ENCODE measurements around the gene JAK3. TPM values are rescaled to one million over a fixed set of nuclear protein-coding genes. Genes with fewer than 3 reads are reported as not detected.

JAK3 gene
- total RNA-seq, 1 experiment from 2014 or later: not detected

- Mint-ChIP-seq H3K27me3 (ENCODE audit: insufficient read depth, unreplicated experiment) (peaks cover 7% of the 10 kb centered on the region), H3K4me3 (ENCODE audit: unreplicated experiment) (no peak overlapping the region), H3K27ac (ENCODE audit: unreplicated experiment) (no peak overlapping the region), H3K36me3 (ENCODE audit: insufficient read depth, unreplicated experiment) (no peaks in the 10 kb centered on the region), H3K9me3 (ENCODE audit: unreplicated experiment) (no peaks in the 10 kb centered on the region), H3K4me1 (ENCODE audit: low read depth, unreplicated experiment) (peaks cover 6% of the 10 kb centered on the region)
- Histone ChIP-seq H3K36me3 (ENCODE audit: control insufficient read depth, insufficient read depth, low read length) (no peaks in the 10 kb centered on the region), H3K27me3 (replicated peaks; ENCODE audit: control insufficient read depth, insufficient read depth, low read length) (no peaks in the 10 kb centered on the region; the same call in 1 of the 2 replicates), H3K4me1 (no peaks in the 10 kb centered on the region), H3K9me3 (no peaks in the 10 kb centered on the region), H3K4me3 (ENCODE audit: low read depth, low read length) (no peak overlapping the region)
- ChIA-PET POLR2A (interaction anchor here (0.5 kb wide), 1 partner anchor 27 kb away, joined by 9 read pairs; no protein-coding TSS in a partner anchor), CTCF (no interaction called here)
- no TSS peak for BruUV-seq (replicated peaks)
- TF ChIP-seq, protein P1, sequence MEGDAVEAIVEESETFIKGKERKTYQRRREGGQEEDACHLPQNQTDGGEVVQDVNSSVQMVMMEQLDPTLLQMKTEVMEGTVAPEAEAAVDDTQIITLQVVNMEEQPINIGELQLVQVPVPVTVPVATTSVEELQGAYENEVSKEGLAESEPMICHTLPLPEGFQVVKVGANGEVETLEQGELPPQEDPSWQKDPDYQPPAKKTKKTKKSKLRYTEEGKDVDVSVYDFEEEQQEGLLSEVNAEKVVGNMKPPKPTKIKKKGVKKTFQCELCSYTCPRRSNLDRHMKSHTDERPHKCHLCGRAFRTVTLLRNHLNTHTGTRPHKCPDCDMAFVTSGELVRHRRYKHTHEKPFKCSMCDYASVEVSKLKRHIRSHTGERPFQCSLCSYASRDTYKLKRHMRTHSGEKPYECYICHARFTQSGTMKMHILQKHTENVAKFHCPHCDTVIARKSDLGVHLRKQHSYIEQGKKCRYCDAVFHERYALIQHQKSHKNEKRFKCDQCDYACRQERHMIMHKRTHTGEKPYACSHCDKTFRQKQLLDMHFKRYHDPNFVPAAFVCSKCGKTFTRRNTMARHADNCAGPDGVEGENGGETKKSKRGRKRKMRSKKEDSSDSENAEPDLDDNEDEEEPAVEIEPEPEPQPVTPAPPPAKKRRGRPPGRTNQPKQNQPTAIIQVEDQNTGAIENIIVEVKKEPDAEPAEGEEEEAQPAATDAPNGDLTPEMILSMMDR (IDR thresholded peaks at IDR 0.05; ENCODE audit: insufficient read depth in 1 of 2, low read depth in 1 of 2, low read length in 1 of 2, severe bottlenecking in 1 of 2, unreplicated experiment in 1 of 2): no peak
- DNase-seq: no peak
- intact Hi-C loops (cut with micrococcal nuclease; ENCODE audit: unreplicated experiment): no loop called here
Measured at GRCh38 chr19:17832443-17833208, 15.2 kb downstream of the JAK3 start.

DNA sequence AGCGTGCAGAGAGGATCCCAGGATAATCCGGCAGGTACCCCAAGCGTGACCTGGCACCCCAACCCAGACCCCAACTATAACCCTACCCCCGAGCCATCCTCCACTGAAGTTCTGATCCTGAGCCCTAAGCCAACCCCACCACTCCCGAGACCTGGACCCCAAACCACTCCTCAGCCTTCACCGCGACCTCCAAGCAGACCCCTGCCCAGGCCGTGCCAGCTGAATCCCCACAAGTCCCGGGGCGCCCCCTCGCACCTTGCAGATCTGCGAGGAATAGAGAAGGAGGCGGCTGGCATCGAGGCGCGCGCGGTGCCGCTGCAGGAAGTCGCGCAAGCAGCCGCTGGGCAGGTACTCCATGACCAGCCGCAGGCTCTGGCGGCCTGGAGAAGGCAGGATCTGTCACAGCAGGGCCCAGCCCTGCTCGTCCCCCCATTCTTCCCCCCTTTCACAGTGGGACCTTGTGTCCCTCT is 16.3 kb downstream of the JAK3 start:
- DNase-seq: no peak
- ChIA-PET POLR2A (no interaction called here), CTCF (no interaction called here)
- TF ChIP-seq, protein P1 (IDR thresholded peaks at IDR 0.05; ENCODE audit: insufficient read depth in 1 of 2, low read depth in 1 of 2, low read length in 1 of 2, severe bottlenecking in 1 of 2, unreplicated experiment in 1 of 2): no peak
- H3K27me3 Mint-ChIP-seq (ENCODE audit: insufficient read depth, unreplicated experiment): peaks cover 7% of the 10 kb centered on the region
- intact Hi-C loops (cut with micrococcal nuclease; ENCODE audit: unreplicated experiment): no loop called here
- BruUV-seq (replicated peaks): no TSS peak
- no peaks in the 10 kb centered on the region for H3K9me3 Mint-ChIP-seq (ENCODE audit: unreplicated experiment)
- no peak overlapping the region for H3K4me3 Mint-ChIP-seq (ENCODE audit: unreplicated experiment)
- H3K9me3 ChIP-seq: no peaks in the 10 kb centered on the region
- no peaks in the 10 kb centered on the region; the same call in 1 of the 2 replicates for H3K27me3 ChIP-seq (replicated peaks; ENCODE audit: control insufficient read depth, insufficient read depth, low read length)
- H3K27ac Mint-ChIP-seq (ENCODE audit: unreplicated experiment): no peak overlapping the region
- no peak overlapping the region for H3K4me3 ChIP-seq (ENCODE audit: low read depth, low read length)
- peaks cover 6% of the 10 kb centered on the region for H3K4me1 Mint-ChIP-seq (ENCODE audit: low read depth, unreplicated experiment)
- no peaks in the 10 kb centered on the region for H3K4me1 ChIP-seq
- H3K36me3 Mint-ChIP-seq (ENCODE audit: insufficient read depth, unreplicated experiment): no peaks in the 10 kb centered on the region
- no peaks in the 10 kb centered on the region for H3K36me3 ChIP-seq (ENCODE audit: control insufficient read depth, insufficient read depth, low read length)

DNA sequence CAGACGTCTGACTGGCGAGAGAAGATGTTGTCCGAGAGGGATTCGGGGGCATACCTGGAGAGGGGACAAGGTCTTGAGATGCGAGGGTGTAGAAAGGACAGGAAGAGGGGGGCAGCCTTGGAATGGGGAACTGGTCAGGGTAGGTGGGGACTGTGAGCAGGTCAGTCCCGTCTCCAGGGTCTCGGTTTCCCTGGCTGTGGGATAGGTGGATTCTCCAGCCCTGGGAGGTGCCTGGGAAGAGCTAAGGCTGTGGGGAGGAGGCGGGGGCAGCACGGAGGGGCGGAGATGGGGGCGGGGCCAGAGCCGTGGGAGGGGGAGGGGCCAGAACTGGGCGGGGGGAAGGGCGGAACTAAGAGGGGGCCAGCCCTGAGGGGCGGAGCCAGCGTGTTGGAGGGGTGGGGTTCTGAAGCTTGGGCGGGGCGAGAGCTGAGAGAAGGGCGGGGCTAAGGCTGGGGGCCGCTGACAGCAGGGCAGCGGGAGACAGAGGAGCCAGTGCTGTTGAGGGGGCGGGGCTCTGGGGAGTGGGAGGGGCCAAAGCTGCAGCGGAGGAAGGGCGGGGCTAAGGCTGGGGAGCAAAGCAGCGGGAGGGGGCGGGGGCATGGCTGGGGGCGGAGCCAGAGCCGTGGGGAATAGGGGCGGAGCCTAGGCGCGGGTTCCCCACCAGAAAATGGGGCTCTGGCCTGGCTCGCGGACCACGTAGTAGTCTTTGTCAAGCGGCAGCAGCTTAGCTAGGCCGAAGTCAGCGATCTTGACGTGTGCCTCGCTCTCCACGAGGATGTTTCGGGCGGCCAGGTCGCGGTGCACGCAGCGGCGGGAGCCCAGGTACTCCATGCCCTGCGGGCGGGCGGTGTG is 17.0 kb downstream of the JAK3 start:
- Histone ChIP-seq H3K4me1 (no peaks in the 10 kb centered on the region), H3K9me3 (no peaks in the 10 kb centered on the region), H3K4me3 (ENCODE audit: low read depth, low read length) (no peak overlapping the region), H3K27me3 (replicated peaks; ENCODE audit: control insufficient read depth, insufficient read depth, low read length) (no peaks in the 10 kb centered on the region; the same call in 1 of the 2 replicates), H3K36me3 (ENCODE audit: control insufficient read depth, insufficient read depth, low read length) (no peaks in the 10 kb centered on the region)
- H3K4me3 Mint-ChIP-seq (ENCODE audit: unreplicated experiment): no peak overlapping the region
- intact Hi-C loops (cut with micrococcal nuclease; ENCODE audit: unreplicated experiment): no loop called here
- H3K27ac Mint-ChIP-seq (ENCODE audit: unreplicated experiment): no peak overlapping the region
- peak; percentile 17 to 47 for DNase-seq
- H3K36me3 Mint-ChIP-seq (ENCODE audit: insufficient read depth, unreplicated experiment): no peaks in the 10 kb centered on the region
- ChIA-PET CTCF (no interaction called here), POLR2A (no interaction called here)
- H3K4me1 Mint-ChIP-seq (ENCODE audit: low read depth, unreplicated experiment): peaks cover 6% of the 10 kb centered on the region
- no peaks in the 10 kb centered on the region for H3K9me3 Mint-ChIP-seq (ENCODE audit: unreplicated experiment)
- peaks cover 7% of the 10 kb centered on the region for H3K27me3 Mint-ChIP-seq (ENCODE audit: insufficient read depth, unreplicated experiment)
- TF ChIP-seq, protein P1 (IDR thresholded peaks at IDR 0.05; ENCODE audit: insufficient read depth in 1 of 2, low read depth in 1 of 2, low read length in 1 of 2, severe bottlenecking in 1 of 2, unreplicated experiment in 1 of 2): no peak
- no TSS peak for BruUV-seq (replicated peaks)

All from Caco-2 (cell line).